GM19193 (cell line): ENCODE data around the gene ZNF536.

Source experiments
- POLR2A ChIP-seq: IDR thresholded peaks from 4 replicates; pipeline ENCODE4 v1.6.1; 2011; ENCODE audit not compliant: insufficient read depth, insufficient read length; ENCODE audit errors: extremely low read depth

The ZNF536 gene

DNA sequence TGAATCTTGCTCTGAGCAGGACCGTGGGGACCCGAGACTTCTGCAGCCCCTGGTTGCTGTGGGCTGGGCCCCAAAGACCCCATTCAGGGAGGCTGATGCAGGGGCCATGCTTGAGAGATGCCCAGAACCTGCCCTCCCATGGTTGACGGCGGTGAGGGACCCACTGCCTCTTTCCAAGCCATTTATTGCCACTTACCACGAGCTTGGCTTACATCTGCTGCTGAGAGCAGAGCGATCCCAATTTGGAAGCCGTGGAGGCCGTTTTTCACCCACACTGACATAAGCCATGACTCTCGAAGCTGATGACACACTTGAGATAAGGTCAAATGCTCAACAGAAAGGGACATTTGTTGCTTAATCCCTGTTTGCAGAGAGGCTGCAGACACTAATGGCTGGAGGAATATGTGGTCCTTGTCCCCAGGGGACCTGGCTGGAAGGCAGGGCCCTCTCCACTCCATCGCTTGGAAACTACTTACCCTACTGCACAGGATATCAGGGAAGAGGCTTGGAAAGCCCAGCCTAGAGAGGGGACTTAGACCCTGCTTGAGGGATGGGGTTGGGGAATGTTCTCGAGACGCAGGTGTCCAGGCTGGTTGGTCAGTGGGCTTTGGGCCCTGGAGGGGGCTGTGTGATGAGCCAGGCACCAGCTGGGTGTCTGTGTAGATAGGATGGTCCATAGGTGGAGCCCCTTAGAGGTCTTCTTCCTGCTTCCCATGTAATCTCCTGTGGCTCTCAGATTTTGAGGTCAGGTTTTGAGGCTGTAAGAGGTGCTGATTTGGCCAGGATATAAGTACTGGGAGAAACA, 15.3 kb downstream of the ZNF536 start:
- no peak for TF ChIP-seq POLR2A

DNA sequence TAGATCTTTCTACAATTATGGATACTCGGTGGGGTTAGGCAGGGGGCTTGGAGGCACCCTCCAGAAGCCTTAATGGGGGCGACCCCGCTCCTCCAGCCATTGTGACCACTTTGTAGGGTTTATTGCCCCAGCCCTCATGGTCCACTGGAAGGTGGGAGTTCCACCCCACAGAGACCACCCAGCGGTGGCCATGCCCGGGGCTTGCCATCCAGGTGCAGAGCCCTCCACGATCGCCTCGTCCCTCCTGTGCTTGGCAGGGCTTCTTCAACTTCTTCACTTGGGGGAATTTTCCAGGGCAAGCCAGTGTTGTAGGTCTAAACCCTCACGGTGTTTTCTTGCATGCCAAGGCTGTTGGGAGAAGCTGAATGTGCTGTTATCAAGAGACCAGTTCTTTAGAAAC, 16.1 kb downstream of the ZNF536 start:
- TF ChIP-seq POLR2A: no peak

GRCh38 chr19:30388819-30389218, 16.6 kb downstream of the ZNF536 start:
- TF ChIP-seq POLR2A: no peak

- TF ChIP-seq POLR2A: no peak
Measured at GRCh38 chr19:30390356-30390988, 18.3 kb downstream of the ZNF536 start.

GRCh38 chr19:30391052-30391451, 18.9 kb downstream of the ZNF536 start:
- no peak for TF ChIP-seq POLR2A

DNA sequence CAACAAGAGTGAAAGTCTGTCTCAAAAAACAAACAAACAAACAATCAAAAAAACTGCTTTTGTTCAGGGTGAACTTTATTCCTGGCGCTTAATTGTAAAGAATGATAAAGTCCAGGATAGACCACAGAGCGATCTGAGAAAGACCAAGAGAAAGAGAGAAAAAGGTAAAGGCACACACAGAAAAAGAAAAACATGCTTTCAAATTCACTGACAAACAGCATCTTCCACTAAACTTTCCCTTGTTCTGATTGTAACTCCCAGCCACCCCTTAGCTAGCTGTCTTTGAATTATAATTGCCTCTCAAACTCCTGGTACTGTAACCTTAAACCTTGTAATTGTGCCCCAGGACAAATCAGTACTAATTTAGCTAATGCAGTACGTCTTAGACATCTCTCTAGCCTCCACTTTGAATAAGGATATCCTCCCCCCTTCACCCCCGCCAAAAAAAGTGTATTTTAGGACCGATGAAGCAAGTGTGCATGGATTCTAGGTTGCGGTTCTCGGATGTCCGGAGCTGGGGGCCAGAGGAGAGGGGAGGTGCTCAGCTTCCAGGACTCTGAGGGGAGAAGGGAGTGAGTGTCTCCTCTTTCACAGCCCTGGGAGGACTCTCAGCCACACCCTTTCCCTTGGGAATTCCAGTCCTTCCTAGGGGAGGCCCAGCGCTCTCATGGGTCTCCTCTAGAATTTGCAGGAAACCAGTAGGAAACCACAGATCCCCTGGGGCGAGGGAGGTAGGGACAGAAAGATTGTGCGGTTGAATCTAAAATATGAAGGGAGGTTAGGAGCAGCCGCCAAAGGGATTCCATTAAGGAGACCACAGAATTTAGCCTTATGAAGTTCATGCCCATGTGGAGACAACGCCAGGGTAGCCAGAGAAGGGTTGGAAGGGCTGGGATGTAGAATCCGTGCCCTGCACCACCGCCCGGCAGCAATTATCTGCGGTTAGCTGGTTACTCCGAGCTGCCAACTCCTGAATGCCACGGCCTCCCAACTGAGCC, 19.7 kb downstream of the ZNF536 start:
- TF ChIP-seq POLR2A: no peak

DNA sequence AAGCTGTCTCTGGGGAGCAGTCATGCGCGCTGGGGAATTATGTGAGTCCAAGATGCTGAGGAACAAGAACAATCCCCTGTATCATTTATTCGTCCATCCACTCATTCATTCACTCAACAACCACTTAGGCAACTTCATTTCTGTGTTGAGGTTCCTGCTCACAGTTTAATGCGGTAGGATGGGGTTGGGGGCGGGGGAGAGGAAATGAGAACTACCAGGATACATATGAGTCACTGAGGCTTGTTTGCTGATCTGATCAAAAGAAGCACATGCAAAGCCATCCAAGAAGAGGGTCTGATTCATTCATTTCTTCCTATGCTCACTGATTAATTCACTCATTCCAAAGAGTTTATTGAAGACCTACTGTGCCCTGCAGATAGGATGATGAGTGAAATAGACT, 20.9 kb downstream of the ZNF536 start:
- TF ChIP-seq POLR2A: no peak

GRCh38 chr19:30393729-30394480, 21.7 kb downstream of the ZNF536 start:
- no peak for TF ChIP-seq POLR2A

DNA sequence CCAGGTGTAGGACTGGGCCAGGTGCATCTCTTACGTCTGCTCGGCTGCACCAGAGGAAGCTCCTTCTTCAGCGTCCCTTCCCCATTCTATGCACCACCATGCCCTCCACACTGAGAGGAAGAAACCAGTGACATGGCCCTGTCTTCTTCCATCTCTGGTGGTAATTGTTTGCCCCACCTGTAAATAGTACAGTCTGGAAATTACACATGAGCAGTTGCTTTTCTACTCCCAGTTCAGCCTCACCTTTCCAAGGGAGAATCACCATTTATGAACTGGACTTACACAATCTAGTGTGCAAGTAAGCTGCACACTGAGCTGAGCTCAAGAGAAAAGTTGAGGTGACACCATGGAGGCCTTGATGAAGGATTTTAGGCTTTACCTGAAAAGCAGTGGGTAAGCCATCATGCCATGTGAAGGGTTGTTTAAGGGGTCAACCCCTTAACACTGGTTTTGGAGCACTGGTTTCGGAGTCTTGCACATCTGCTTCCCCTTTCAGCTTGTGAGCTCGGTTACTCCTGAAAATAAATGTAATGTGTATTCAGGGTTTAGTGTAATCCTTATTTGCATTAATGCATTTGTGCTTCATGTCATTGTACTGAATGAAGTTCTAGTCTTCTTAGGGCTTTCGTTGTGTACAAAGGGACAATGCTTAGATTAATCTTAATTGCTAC, 22.4 kb downstream of the ZNF536 start:
- TF ChIP-seq POLR2A: no peak

GRCh38 chr19:30395283-30395682, 23.1 kb downstream of the ZNF536 start:
- no peak for TF ChIP-seq POLR2A

DNA sequence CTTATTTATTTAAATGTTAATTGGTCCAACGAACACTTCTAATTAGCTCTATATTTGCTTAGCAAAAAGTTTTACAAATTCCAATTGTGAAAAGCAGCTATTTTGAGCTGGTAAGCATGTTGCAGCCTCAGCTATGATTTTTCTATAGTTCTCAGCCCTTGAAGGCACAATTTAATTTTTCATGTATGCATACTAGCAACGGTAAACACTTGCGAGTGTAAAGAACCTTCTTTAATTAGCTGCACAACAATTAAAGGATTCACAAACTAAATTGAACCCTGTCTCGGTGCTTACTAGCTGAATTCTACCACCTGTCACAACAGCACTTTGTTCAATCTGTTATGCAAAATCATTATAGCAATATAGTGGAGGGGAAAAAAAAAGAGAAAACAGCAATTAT, 29.8 kb downstream of the ZNF536 start:
- TF ChIP-seq POLR2A: no peak

DNA sequence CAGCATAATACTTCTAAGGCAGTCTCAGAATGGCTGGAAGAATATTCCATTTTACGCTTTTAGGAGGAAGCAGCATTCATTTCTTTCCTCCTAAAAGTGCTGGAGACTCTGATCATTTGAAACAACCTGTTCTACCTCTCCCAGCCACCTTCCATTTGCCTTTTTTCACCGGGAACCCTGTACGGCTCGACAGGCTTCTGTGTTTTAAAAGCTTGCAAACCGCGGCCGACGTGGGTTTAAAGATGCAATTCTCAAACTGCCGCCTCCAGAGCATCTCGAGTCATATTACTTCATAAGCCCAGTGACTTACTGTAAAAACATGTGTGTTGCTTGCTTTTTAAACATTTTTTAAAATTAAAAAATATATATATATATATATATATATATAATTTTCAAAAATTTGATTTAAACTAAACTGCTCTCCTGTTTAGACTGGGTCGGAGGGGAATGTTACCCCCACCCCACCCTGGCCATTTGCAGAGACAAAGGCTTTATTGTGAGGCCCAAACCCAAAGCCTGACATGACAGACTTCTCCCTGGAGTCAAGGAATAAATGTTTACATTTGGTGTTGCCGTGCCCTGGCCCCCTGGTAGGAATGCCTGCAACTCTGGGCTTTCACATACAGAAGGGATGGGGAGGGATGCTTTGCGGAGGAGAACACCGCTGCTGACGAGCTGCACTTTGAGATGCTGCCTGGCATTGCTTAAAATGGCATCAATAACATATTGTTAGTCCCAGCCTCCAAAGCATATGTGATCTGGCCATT, 30.4 kb downstream of the ZNF536 start:
- no peak for TF ChIP-seq POLR2A

DNA sequence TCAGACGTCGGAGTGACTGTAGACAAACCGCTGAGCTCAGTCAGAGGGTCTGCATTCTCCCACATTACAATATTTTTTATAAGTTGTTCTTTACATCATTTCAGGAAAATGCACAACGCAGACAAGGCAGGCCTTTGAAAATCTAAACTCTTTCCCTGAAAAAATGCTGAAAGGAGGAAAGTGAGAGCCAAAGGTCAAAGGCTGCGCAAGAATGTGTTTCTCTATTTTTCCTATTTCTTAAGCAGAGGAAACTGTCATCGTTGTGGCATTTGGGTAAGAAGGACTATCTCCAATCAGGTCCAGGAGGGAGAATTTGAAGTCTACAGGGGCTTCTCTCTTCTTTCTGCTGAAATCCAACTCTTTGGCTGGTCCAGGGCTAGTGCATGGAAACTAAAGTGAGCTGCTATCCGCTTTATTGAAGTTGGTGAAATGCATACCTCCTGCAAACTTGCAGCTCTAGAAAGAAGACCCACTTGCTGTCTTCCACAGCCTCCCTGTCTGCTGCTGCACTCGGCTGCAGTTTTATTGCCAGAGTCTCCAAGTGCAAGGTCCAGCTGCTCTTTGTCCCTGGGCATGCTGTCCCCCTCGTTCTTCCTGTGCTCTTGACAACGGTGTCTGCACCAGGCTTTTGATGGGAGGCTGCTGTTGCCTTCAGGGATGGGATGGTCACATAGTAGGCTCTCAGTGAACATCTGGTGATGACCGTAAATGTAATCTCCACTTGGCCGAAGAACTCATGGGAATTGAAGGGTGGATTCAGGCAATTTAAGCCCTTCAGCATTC, 31.2 kb downstream of the ZNF536 start:
- no peak for TF ChIP-seq POLR2A
